Transverse colon (tissue), 3 donors: ENCODE measurements around the gene HTRA1.

ENCODE experiments used
- POLR2A ChIP-seq: fragments of 450-650 bp; IDR thresholded peaks from one replicate; pipeline ENCODE4 v1.6.1; 2016; ENCODE audit warnings: antibody characterized with exemption, mild to moderate bottlenecking, moderate library complexity
- TF ChIP-seq, protein P1 (sequence below), 5 experiments: fragments of 200-600 bp in 3 of 5; fragments of 450-650 bp in 2 of 5; sonication (generic) in 3 of 5; IDR thresholded peaks; 1 replicate in 2 of 5; 2 replicates in 3 of 5; pipeline ENCODE4 v1.5.1; 2016 to 2017; ENCODE audit warnings: antibody characterized with exemption in 5 of 5, inconsistent platforms in 3 of 5, mild to moderate bottlenecking in 2 of 5, moderate library complexity in 1 of 5

DNA sequence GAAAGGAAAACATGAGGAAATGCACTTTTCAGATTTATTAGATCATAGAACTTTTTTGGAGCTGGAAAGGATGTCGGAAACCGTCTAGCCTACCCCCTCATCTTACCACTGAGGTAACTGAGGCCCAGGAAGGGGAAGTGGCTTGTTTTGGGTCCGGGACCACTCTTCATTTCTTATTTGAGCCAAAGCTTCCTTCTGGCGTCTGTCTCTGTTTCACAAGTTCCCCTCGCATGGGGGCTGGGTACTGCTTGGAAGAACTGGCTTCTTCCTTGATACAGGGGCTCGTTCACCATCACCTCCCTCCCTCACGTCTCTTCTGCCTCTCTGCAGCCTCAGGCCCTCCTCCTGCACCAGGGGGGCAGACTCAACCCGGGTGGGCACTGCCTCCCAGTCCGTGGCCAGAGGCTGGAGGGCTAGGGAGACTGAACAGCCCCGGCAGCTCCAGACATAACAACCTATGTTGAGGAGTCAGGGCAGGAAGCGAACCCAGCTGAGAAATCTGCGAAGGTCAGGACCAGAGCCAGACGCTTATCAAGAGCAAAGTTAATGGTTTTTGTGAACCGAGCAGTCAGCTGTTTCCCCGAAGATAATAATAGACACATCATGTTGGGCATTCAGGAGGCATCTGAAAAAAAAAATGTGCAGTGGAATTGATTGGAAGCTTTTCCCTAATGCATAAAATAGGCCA is 12.9 kb downstream of the HTRA1 start:
- TF ChIP-seq, protein P1, sequence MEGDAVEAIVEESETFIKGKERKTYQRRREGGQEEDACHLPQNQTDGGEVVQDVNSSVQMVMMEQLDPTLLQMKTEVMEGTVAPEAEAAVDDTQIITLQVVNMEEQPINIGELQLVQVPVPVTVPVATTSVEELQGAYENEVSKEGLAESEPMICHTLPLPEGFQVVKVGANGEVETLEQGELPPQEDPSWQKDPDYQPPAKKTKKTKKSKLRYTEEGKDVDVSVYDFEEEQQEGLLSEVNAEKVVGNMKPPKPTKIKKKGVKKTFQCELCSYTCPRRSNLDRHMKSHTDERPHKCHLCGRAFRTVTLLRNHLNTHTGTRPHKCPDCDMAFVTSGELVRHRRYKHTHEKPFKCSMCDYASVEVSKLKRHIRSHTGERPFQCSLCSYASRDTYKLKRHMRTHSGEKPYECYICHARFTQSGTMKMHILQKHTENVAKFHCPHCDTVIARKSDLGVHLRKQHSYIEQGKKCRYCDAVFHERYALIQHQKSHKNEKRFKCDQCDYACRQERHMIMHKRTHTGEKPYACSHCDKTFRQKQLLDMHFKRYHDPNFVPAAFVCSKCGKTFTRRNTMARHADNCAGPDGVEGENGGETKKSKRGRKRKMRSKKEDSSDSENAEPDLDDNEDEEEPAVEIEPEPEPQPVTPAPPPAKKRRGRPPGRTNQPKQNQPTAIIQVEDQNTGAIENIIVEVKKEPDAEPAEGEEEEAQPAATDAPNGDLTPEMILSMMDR (IDR thresholded peaks at IDR 0.05) = no peak
- no peak for TF ChIP-seq POLR2A
